GM12872 (cell line): ENCODE measurements around the gene NHS.
A peak's percentile ranks its signal among the peaks of the same experiment; 100 is the strongest.

Experiments used
- TF ChIP-seq, protein P1 (sequence below): IDR thresholded peaks from 3 replicates; pipeline ENCODE4 v1.5.1; 2011; ENCODE audit warnings: low read depth, mild to moderate bottlenecking, low read length, moderate library complexity; ENCODE audit not compliant: insufficient read depth

Gene NHS

DNA sequence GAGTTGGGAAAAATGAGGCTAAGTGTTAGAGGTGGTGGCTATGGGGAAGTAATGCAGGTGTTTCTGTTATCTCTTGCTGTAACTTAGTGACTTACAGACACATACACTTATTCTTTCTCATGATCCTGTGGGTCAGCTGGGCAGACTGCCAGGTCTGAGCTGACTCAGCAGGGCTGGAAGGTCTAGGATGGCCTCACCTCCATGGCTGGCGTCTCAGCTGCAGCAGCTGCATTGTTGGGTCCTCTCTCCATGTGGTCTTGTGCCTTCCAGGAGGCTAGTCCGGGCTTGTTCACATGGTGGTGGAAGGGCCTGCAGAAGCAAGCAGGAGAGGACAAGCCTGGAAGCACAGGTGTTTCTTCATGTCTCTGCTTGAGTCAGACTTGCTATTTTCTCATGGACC, 172.7 kb downstream of the NHS start:
- TF ChIP-seq, protein P1, sequence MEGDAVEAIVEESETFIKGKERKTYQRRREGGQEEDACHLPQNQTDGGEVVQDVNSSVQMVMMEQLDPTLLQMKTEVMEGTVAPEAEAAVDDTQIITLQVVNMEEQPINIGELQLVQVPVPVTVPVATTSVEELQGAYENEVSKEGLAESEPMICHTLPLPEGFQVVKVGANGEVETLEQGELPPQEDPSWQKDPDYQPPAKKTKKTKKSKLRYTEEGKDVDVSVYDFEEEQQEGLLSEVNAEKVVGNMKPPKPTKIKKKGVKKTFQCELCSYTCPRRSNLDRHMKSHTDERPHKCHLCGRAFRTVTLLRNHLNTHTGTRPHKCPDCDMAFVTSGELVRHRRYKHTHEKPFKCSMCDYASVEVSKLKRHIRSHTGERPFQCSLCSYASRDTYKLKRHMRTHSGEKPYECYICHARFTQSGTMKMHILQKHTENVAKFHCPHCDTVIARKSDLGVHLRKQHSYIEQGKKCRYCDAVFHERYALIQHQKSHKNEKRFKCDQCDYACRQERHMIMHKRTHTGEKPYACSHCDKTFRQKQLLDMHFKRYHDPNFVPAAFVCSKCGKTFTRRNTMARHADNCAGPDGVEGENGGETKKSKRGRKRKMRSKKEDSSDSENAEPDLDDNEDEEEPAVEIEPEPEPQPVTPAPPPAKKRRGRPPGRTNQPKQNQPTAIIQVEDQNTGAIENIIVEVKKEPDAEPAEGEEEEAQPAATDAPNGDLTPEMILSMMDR, result no peak

GRCh38 chrX:17549107-17549651, 174.2 kb downstream of the NHS start:
- TF ChIP-seq, protein P1, result no peak

DNA sequence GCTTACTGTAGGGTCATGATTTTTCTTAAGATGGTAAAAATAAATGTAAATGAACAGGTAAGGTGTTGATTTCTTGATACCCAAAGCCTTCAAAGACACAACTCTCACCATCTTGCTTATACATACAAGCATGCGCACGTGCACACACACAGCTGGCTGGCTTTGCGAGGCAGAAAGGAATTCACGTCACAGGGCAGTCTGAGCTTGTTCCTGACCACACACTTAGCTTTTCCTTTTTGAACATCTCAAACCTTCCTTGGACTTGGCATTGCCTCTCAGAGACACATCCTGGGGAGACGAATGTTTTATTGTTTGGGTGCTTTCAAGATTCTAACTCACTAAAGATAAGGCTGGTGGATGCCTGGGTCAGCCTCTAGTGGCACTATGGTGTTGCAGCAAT, 175.0 kb downstream of the NHS start:
- TF ChIP-seq, protein P1, result 0 out of 3 replicates have a peak, but pooled peaks have one; percentile 14

- TF ChIP-seq, protein P1, result no peak
Observed at GRCh38 chrX:17552044-17552650, 177.1 kb downstream of the NHS start.

DNA sequence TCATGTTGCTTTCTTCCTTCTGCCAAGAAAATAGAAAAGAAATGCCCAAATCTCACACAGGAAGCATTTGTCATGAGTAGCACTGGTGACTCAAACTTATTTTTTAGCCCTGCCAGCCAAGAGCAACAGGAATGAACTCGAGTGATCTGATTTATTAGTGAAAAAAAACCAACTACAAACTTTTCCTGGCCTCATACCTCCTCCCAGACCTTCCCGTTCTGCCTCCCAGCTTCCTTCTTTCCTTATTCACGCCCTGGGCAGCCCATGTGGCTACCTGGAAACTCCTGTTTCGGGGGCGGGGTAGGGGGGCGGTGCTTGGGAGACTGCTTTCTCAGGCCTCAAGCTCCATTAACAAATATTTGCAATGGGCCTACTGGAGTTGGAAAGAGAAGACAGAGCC, 178.5 kb downstream of the NHS start:
- TF ChIP-seq, protein P1, result no peak

DNA sequence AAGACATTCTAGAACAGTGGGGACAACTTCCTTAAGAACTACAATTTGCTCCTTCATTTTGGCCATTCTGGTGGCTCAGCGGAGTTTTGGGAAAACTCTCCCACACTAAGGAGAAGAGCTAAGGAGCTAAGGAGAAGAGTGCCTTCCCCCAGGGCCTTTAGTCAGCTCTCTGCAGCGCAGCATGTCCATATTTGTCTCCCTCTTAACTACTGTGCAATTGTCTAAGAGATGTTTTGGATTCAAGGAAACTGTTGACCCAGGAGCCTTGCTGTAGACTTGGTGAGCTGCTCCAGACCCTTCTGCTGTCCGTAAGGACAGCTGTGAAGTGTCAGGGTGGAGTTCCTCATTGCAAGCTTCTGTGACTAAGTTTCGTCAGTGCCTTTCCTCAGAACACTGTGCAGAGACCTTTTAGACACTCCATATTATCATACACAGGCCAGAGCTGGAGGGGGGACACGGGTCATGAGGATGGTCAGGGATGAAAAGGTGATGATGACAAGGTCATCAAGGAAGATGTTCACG, 179.0 kb downstream of the NHS start:
- TF ChIP-seq, protein P1, result no peak

DNA sequence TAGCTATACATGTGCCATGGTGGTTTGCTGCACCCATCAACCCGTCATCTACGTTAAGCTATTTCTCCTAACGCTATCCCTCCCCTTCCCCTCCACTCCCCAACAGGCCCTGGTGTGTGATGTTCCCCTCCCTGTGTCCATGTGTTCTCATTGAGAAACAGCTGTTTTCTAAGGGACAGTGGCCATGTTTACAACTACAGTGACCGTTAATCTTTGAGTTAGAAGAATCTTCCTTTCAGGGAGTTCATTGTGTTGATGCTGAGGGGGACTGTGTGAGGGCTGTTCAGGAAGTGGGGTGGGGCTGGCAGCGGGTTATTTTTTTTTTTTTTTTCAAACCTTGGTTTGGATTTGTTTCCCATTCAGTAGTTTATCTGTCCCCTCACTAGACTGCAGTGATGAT, 179.9 kb downstream of the NHS start:
- TF ChIP-seq, protein P1, result no peak
